WTC11 (cell line): ENCODE results near the gene UNKL. TPM values are rescaled to one million over a fixed set of nuclear protein-coding genes. Genes with fewer than 3 reads are reported as not detected.

Source experiments
- ARID4B ChIP-seq: sonication (generic); formaldehyde crosslinking; IDR thresholded peaks from 2 replicates; pipeline ENCODE4 v1.8.0; 2023; ENCODE audit warnings: missing genetic modification reagents, mild to moderate bottlenecking, borderline replicate concordance
- CDX4 ChIP-seq: fragments of 250-450 bp; sonication (Bioruptor Pico); IDR thresholded peaks from 2 replicates; pipeline ENCODE4 v1.9.0; 2021; ENCODE audit warnings: moderate library complexity, mild to moderate bottlenecking, inconsistent platforms, borderline replicate concordance
- ESRRA ChIP-seq: sonication (generic); formaldehyde crosslinking; IDR thresholded peaks from 2 replicates; pipeline ENCODE4 v1.8.1; 2022; ENCODE audit warnings: mild to moderate bottlenecking, missing genetic modification reagents, borderline replicate concordance
- FOXP1 ChIP-seq: sonication (generic); formaldehyde crosslinking; IDR thresholded peaks from 2 replicates; pipeline ENCODE4 v1.8.0; 2022; ENCODE audit warnings: missing genetic modification reagents, mild to moderate bottlenecking, moderate library complexity, borderline replicate concordance
- HMGA2 ChIP-seq: fragments of 250-450 bp; sonication (Bioruptor Pico); IDR thresholded peaks from 2 replicates; pipeline ENCODE4 v1.4.0; 2021; ENCODE audit warnings: mild to moderate bottlenecking, moderate library complexity
- HMGXB4 ChIP-seq: sonication (generic); formaldehyde crosslinking; IDR thresholded peaks from 2 replicates; pipeline ENCODE4 v1.8.1; 2023; ENCODE audit warnings: mild to moderate bottlenecking, moderate library complexity, missing genetic modification reagents
- IRF1 ChIP-seq: sonication (generic); formaldehyde crosslinking; IDR thresholded peaks from 2 replicates; pipeline ENCODE4 v1.8.0; 2023; ENCODE audit warnings: missing genetic modification reagents
- MAX ChIP-seq: sonication (generic); formaldehyde crosslinking; IDR thresholded peaks from 2 replicates; pipeline ENCODE4 v1.8.0; 2022; ENCODE audit warnings: mild to moderate bottlenecking, missing genetic modification reagents
- RORB ChIP-seq: fragments of 250-450 bp; sonication (Bioruptor Pico); IDR thresholded peaks from 2 replicates; pipeline ENCODE4 v1.9.0; 2021; ENCODE audit warnings: mild to moderate bottlenecking
- SP1 ChIP-seq: sonication (generic); formaldehyde crosslinking; conservative IDR thresholded peaks from 2 replicates; pipeline ENCODE4 v1.8.1; 2022; ENCODE audit warnings: missing genetic modification reagents
- STAT6 ChIP-seq: sonication (generic); formaldehyde crosslinking; conservative IDR thresholded peaks from 2 replicates; pipeline ENCODE4 v1.8.1; 2023; ENCODE audit warnings: mild to moderate bottlenecking, low read depth, missing genetic modification reagents, moderate library complexity
- TEAD4 ChIP-seq: sonication (generic); formaldehyde crosslinking; IDR thresholded peaks from 2 replicates; pipeline ENCODE4 v1.8.0; 2022; ENCODE audit warnings: mild to moderate bottlenecking, missing genetic modification reagents
- TP53 ChIP-seq: sonication (generic); formaldehyde crosslinking; IDR thresholded peaks from 2 replicates; pipeline ENCODE4 v1.8.1; 2023; ENCODE audit warnings: mild to moderate bottlenecking, missing genetic modification reagents
- ZNF121 ChIP-seq: sonication (generic); formaldehyde crosslinking; IDR thresholded peaks from 2 replicates; pipeline ENCODE4 v1.8.0; 2023; ENCODE audit warnings: missing genetic modification reagents
- ZNF219 ChIP-seq: sonication (generic); formaldehyde crosslinking; IDR thresholded peaks from 2 replicates; pipeline ENCODE4 v1.8.0; 2023; ENCODE audit warnings: missing genetic modification reagents, mild to moderate bottlenecking, borderline replicate concordance
- ZNF281 ChIP-seq: sonication (generic); formaldehyde crosslinking; IDR thresholded peaks from 2 replicates; pipeline ENCODE4 v1.8.0; 2023; ENCODE audit warnings: mild to moderate bottlenecking, missing genetic modification reagents
- total RNA-seq: library from RNA; stranded (reverse); gene quantifications from 3 replicates; pipeline ENCODE4 v1.2.3, GENCODE V29; 2021

Gene UNKL
- total RNA-seq, 1 experiment from 2014 or later: 53.3 TPM

GRCh38 chr16:1413684-1414531, 596 bp downstream of the UNKL start (continued):
- TF ChIP-seq FOXP1 (CRISPR knock-in tag): peak; percentile 53; the same call in 1 of the 2 replicates
- TF ChIP-seq TEAD4 (CRISPR knock-in tag): no peak
- TF ChIP-seq ZNF219: no peak
- TF ChIP-seq MAX: peak; percentile 75; the same call in 1 of the 2 replicates
- no peak for TF ChIP-seq TP53 (CRISPR knock-in tag)
- no peak for TF ChIP-seq RORB (CRISPR knock-in tag)
- no peak for TF ChIP-seq IRF1
- TF ChIP-seq CDX4 (CRISPR knock-in tag): no peak
- no peak for TF ChIP-seq ZNF281
- TF ChIP-seq ESRRA (CRISPR knock-in tag): no peak
- TF ChIP-seq HMGXB4 (CRISPR knock-in tag): peak; percentile 92
- 0 out of 2 replicates have a peak, but pooled peaks have one; percentile 41 for TF ChIP-seq SP1
- TF ChIP-seq HMGA2 (CRISPR knock-in tag): no peak
- no peak for TF ChIP-seq ARID4B (CRISPR knock-in tag)
- no peak for TF ChIP-seq STAT6 (CRISPR knock-in tag)
- TF ChIP-seq ZNF121 (CRISPR knock-in tag): no peak
